CD4-positive, alpha-beta T cell treated with Interleukin-17A for 4 hours (primary cell): ENCODE measurements around the gene ZNF277.
"Not testable (repeated sequence)": the region's sequence is repeated elsewhere in the genome, so short reads cannot be mapped to it uniquely, and the experiment has no call there.

Experiments used
- DNase-seq: peaks from one replicate; pipeline ENCODE4 v3.0.0-alpha.2; 2020; ENCODE audit warnings: mixed read lengths

Gene ZNF277

DNA sequence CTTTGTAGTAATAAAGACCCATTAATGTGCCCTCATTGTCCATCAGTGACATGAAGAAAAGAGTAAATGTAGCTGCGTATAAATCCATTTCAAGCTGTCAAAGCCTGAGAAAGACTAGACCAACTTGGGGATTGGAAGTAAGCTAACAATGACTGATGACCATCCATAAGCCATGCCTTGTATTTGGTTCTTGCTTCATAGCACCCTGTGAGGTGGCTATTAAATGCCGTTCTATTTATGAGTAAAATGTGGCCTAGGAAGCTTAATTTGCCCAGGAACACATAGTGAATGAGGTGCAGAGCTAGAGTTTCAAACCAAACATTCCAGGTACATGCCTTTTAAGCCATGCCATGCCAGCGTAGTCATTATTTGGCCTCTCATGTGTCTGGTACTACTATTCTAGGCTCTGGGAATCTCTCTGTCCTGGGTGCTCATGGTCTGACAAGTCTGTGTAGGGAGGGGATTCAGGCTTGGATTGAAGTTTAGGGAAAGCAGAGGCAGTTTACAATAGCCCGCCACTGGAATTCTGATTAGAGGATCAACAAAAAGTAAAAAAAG lies 92.1 kb downstream of the ZNF277 start:
- DNase-seq, result no peak

DNA sequence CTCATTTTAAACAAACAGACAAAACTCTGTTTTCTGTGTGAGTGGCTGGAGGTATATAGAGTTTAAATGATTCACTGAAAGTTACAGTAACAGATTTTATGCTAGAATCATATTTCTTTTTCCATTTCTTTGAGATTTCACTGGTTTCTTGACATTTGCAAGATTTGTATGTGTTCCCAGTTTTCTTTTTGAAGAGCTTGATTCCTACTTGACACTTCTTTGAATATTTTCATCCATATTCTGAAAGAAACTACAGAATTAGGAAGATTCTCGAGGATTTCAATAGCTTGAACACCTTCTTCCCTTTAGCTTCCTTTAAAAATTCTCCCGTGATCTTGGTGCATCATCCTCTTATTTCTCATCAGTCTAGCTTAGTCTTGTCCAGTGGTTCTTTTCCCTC lies 93.6 kb downstream of the ZNF277 start:
- no peak for DNase-seq

DNA sequence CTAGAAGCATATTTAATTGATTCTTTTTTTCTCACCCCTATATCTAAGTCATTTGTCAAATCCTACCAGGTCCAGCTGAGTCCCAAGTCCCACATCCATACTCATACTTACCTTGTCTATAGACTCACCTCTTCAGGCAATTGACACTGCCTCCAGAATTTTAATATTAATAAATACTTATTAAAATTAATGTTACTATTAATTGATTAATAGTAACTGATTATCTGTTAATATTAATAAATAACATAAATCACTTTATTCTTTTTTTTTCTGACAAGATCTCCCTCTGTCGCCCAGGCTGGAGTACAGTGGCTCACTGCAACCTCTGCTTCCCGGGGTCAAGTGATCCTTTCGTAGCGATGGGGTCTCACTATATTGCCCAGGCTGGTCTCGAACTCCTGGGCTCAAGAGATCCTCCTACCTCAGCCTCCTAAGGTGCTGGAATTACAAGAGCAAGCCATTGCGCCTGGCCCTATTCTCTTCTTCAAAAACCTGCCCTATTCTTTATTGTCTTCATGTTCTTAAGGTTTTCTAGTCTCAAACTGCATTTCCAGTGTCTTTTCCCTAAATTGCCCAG lies 94.4 kb downstream of the ZNF277 start:
- DNase-seq, result no peak

DNA sequence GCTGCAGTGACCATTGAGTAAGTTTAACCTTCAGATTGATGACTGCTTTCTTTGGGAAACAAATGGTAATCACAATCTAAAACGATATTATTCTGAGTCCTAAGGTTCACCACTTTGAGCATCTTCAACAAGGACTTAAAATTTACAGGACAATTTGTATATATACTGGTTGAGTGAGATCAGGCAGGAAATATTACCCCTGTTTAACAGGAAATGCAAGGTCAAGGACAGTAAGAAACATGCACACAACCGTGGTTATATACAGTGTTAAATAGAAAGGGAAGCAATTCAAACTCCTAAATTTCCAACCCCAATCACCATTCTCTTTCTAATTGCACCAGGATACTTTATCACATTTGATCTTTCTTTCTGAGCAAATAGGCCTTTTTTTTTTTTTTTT lies 96.1 kb downstream of the ZNF277 start:
- DNase-seq, result no peak

DNA sequence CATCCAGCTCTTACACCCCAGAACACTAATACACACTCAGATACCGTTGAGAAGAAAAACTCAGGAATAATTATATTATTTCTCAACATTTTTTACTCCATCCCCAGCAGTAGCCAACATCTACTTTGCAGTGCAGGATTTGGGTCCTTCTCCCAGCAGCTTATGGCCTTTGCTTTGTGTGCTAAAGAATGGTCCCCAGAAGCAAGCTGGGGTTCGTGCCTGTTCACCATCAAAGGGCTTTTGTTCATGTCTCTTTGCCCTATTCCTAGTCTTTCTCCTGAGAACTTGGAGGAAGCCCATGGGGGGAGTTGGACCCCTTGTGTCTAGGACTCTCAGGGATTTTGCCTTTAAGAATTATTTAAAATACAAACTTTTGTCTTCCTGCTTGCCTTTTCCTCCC lies 100.4 kb downstream of the ZNF277 start:
- DNase-seq, result no peak

DNA sequence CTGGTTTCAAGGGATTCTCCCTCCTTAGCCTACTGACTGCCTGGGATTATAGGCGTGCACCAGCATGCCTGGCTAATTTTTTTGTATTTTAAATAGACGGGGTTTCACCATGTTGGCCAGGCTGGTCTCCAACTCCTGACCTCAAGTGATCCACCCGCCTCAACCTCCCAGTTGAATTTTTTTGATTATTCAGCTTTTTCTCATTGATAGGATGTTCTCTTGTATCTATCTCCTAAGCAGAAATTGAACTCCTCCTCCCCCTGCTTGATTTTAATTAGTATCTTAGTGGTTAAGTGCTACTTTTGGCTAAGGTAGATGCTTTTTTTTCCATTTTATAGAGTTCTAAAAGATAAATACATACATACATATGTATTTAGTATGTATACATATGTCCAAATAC lies 101.0 kb downstream of the ZNF277 start:
- no peak for DNase-seq

DNA sequence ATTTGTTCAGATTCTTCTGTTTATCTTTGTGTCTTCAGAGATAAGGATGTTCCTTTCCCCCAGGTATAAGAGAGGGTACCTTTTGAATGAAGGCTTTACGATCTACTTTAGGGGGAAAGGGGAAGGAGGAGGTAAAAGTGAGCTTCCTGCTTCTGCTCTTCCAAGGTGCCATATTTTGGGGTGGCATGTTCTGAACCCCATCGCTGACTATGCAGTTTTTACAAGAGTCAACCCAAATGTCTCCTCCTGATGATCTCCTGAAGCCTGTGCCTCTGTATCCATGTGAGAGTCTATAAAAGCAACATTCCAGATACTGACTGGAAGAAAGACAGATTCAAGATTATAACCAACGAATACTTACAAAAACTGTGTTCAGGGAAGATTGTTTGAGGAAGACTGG lies 102.5 kb downstream of the ZNF277 start:
- no peak for DNase-seq

DNA sequence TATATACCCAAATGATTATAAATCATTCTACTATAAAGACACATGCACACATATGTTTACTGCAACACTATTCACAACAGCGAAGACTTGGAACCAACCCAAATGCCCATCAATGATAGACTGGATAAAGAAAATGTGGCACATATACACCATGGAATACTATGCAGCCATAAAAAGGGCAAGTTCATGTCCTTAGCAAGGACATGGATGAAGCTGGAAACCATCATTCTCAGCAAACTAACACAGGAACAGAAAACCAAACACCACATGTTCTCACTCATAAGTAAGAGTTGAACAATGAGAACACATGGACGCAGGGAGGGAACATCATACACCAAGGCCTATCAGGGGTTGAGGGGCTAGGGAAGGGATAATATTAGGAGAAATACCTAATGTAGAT lies 110.3 kb downstream of the ZNF277 start:
- DNase-seq, result not testable (repeated sequence)

DNA sequence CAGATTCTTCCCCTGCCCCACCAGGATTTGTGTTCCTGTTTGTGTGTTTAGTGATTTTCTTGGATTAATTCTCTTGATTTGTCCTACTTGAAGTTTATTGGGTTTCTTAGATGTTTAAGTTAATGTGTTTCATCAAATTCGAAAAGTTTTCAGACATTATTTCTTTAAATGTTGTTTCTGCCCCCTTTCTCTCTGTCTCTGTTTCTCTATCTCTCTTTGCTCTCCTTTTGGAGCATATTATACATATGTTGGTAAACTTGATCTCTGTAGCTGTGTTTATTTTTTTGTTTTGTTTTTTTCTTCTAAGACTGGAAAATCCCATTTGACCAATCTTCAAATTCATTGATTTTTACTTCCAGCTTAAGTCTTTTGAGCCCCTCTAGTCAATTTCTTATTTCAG lies 115.6 kb downstream of the ZNF277 start:
- DNase-seq, result no peak

DNA sequence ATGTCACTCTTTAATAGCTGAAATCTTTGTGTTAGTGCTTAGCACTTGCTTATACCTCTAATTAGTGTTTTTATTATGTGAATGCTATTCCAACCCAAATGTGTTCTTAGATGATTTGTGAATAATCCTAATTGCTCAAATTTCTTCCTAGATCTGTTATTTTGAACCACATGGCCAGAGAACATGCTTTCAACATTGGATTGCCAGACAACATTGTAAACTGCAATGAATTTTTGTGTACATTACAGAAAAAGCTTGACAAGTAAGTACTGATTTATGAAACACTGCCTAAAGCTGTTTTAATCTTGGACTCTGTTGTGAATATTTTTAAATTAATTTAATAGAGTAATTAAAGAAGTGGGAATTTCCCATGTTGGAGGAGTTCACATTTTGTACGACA lies 121.1 kb downstream of the ZNF277 start:
- DNase-seq, result no peak

DNA sequence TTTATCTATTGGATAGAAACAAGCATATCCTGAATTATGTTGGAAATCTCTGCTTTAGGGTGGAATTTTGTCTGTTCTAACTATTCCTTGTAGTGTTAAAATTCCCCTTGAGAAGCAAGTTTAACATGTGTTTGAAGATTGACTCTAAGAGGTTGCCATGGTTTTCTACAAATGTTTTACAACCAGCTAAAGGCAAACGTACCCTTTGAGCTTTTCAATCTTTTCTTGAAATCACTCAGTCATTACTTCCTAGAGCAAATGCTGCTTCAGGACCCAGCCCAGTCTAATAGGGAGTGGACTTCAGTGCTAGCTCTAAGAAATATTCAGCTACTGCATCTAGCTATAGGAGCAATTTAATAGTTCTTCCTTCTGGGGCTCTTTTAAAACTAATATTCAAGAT lies 125.0 kb downstream of the ZNF277 start:
- DNase-seq, result no peak

DNA sequence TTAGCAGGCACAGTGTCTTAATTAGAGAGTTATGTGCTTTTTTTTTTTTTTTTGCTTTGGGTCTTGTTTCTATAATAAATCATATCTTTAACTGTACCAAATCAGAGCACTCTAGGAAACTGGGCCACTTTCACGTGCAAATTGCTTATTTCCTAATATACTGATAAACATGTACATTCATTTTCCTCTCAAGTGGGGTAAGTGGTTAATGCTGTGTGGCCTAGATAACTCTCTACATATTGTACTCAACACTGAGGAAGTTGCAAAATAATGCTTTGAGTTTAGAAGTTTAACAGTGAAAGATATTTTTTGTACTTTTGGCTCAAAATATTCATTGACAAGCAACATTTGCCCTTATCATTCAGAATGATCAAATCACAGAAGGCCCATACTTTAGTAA lies 127.9 kb downstream of the ZNF277 start:
- DNase-seq, result no peak

DNA sequence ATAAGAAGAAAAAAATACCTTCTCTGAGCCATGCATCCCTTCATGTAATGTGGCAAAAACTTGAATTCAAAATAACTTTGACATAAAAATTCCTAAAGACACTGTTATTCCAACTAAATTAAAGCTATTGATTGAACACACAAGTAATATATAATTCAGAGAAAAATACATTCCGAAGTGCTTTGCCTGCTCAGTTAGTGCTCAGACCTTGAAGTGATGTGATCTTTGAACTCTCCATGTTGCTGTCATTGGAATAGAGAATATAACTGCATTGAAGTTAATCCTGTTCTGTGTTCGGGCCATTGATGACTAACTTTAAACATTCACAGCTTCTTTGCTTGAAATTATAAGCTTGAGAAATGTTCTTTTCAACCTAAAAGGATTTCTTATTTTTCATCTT lies 129.8 kb downstream of the ZNF277 start:
- DNase-seq, result no peak

DNA sequence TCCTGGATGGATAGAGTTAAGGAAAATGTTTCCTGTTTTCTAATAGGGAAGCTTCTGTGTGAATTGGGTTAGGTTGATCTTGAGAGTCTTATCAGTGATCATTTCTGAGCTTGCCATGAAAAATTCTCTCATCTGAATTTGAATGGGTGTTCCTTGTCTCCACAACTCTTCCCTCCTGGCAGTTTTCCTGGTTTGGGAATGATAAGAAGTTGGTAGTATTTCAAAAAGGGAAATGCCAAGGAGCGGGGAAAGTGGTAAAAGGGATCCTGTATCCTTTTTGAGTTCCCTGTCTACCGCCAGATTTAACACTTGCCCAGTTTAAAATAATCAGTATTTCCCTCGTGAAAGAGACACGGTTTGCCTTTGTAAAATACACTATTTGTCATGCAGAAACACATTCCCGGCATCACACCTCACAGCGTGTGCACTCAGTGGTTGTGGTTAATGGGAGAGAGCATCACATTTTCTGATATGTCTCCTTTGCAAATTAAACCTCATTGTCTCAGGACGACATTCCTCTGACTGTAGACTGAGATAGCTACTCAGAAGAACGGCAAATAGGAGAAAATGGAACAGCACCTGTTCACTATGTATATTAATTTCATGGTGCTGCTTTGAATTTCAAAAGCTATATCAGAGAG lies 130.6 kb downstream of the ZNF277 start:
- no peak for DNase-seq

DNA sequence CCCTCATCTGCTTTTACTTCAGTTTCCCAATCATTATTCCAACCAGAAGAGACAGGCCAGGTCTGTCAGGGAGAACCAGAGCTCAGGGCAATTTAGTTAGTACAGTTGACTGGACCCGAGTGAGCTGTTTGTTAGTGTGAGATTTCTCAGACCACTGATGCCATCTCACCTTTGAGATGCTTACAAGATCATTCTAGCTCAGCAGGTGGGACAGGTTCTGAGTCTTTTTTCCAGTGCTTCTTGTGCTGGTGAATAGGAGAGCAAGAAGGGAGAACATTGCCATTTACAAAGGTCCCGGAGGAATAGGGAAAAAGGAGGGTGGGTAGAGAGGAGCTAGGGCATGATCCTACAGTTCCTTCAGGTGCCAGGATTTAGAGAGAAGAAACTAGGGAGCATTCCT lies 131.4 kb downstream of the ZNF277 start:
- no peak for DNase-seq

DNA sequence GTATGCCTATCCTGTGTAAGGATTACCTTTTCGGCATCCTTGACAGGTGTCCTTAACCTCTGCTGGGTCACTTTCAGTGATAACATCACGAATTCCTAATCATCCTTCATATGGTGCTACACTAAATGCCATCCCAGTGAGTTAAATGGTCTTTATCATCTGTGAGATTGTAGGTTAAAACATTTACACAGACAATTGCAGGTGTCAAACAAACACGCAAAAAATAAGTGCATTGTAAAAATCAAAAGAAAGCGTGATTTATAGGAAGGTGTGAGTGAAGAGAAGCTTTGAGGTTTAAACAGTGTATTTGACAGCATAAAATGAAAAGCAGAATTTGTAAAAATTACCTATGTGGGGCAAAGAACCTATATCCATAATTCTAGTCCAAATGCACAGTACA lies 132.3 kb downstream of the ZNF277 start:
- no peak for DNase-seq

DNA sequence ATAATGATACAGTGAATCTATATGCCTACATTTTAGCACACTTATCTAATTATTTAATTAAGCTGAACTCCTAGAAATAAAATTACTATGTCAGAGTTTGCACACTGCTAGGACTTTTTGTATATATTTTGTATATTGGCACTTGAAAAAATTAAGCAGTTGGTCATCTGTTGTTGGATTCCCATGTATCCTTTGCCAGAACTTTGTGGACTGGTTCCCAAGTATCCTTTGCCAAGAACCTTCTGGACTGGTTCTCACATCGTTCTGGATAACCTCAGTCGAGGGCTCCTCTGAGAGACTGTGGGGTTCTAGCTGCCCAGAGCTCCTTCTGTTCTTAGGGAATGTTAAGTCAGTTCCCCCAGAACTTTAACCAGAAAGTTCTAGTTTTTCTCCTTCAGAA lies 135.0 kb downstream of the ZNF277 start:
- no peak for DNase-seq

DNA sequence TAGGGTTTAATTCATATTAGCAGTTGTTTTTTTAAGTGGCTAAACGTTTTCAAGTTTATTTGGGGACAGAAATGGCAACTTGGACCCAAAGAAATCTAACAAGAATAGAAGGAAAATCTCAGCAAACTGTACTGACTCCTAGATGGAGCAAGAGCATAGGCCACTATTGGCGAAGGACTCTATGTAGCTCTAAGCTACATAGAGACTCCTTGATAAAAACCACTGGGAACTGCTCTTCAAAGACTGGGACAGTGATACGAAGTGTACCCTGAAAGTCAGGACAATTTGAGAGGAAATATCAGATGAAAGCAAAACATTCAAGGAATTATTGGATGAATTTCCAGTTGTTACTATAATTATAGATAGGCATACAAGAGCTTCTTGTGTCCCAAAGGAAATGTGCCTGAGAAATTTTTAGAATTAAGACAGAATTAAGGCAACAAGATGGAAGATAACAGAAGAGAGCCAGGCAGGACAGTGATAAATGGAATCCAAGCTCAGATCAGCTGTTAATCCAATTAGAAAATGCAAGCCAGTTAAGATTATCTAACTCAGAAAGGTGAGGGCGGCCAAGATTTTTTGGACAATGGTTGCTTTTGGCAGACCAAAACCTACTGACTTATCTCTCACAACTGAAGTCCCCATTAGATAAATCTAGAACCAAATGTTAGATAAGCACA lies 140.0 kb downstream of the ZNF277 start:
- DNase-seq, result no peak

DNA sequence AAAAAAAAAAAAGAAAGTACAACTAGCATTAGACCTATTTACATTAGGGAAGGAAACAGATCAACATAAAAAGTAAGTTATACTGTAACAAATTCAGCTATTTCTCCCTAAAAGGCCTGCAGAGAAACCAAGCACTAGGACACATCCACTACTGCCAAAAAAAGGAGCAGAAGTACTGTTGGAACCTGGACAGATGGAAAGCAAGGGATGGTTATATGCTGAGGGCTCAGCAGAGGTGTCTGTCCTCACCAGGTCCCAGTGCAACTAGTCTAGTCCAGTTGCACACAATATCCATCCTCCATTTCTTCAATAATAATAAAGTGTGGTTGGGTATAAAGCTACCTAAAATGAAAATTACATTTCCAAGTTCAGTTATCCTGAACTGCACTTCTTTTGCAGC lies 140.6 kb downstream of the ZNF277 start:
- no peak for DNase-seq

DNA sequence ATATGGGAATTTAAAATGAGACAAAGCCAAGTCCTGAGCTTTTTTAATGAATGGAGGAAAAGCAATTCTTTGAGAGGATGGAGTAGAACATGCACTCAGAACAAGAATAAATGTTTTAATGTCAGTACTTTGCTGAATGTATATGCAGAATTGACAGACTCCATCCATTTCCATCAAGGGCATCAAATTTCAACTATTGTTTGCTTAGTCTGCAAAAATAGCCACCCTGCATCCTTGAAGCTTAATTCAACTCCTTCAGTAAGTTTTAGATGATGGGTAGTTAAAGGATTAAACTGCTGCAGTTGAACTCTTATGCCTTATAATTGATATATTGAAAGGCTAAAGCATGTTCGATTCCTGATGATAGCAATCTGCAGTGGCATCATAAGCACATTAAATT lies 144.1 kb downstream of the ZNF277 start:
- no peak for DNase-seq

DNA sequence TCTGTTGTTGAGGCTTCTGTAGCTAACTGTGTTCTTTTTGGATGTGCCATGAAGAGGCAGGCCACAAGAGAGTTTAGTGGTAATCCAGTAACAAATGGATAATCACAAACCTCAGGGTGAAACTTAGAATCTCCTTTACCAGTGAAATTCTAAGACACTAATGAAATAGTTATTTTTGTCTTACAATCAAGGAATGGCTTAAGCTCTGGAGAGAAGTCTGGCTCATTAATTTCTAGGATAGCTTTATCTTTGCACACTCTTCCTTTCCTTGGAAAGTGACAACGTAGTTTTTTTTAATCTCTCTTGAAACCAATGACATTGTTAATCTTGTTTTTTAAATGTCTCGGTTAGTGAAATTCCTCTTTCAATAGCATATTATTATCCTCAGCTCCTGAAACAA lies 150.1 kb downstream of the ZNF277 start:
- no peak for DNase-seq

DNA sequence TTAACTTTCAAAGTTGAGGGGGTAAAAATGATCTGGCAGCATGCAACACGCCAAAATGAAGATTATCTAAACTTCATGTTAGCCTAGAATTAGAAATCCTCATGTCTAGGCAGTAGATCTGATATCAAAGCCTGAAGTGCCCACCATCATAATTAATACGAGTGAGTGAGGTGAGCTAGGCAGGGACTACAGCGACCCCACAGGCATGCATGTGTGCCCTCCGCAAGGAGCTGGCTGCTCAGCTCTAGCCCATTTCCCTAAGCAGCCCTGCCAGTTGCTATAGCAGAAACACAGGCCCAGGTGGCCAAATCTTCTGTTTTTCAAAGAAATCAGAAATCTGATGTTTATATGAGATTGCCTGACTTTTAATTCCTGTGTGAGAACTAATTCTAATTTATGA lies 150.6 kb downstream of the ZNF277 start:
- DNase-seq, result no peak

DNA sequence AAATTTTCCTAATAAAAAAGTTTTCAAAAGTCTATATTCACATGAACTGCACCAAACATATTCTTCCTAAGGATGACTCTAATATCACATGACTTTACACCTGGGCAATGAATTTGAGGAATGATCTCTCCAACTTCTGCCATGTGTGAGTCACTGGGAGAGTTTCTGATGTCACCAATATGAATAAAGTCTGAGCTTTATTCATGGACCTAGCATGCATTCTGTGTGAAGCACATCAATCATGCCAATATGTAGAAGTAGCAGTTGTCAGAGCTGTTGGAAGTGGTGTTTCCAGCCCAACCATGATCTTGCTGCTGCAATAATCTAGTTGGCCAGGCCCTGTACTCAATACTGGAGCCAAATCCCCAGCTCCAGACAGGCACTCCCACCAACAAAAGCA lies 152.0 kb downstream of the ZNF277 start:
- DNase-seq, result no peak

DNA sequence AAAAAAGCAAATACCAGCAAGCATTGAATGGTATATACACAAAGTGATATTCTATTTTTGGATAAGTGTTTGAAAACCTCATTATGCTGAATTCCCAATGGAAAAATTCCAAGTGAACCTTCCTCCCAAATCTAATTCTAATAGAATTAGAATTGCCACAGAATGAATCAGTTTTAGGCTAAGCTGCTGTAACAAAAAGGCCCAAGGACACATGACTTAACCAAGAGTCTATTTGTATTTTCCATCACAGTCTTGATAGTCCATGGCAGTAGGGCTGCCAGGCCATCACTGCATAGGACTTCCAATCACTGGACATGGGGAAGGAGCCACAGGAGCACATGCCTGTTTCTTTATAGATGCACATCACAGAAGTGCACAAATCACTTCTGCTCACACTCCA lies 152.6 kb downstream of the ZNF277 start:
- DNase-seq, result no peak

DNA sequence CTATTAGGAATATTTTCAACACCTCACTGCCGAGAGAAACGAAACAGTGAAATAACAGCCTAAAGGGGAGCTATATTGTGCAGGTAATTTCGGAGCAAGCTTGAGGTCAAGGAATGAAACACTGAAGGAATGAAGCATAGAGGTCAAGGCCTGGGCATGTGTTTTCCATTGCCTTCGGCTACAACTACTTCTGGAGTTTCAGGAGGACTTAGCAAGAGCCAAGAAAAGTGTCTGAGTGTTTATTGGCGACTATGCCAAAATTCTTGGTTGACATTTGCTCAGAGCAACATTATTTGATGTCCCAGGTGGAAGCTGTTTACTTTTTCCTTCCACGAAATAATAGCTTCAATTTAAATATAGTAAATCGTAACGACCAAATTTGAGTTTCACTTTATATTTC lies 154.2 kb downstream of the ZNF277 start:
- no peak for DNase-seq
